Measurements from ENCODE around the gene ANKDD1B. TPM values are rescaled to one million over a fixed set of nuclear protein-coding genes. Genes with fewer than 3 reads are reported as not detected.

Gene ANKDD1B
- total and polyA plus RNA-seq, 2 of the 8 experiments (the other 6 are each of a cell fraction or from before 2014, with no cell fraction given): 0.08 to 0.22 TPM

GRCh38 chr5:75701856-75702255, 90.6 kb downstream of the ANKDD1B start:
- Histone ChIP-seq H3K4me3 (ENCODE audit: extremely low read depth in 1 of 4, insufficient read depth in 2 of 4, low read depth in 3 of 4, low read length in 4 of 4) (no peak overlapping the region), H3K23me2 (ENCODE audit: low read depth, low read length) (no peaks in the 10 kb centered on the region), H3K23ac (ENCODE audit: insufficient read length) (no peak overlapping the region), H2BK20ac (ENCODE audit: low read length) (no peak overlapping the region), H4K8ac (ENCODE audit: extremely low read depth, insufficient read depth, low read length) (no peak overlapping the region), H3K9ac (replicated peaks in 1 of 4; ENCODE audit: extremely low read depth in 1 of 4, low read depth in 3 of 4, low read length in 3 of 4) (no peak overlapping the region), H4K5ac (ENCODE audit: insufficient read length, low read depth, low read length) (no peak overlapping the region), H4K20me1 (replicated peaks in 1 of 2; ENCODE audit: control insufficient read depth in 1 of 2, insufficient read depth in 2 of 2, low read length in 2 of 2) (no peaks in the 10 kb centered on the region), H3K79me2 (ENCODE audit: control insufficient read depth in 1 of 2, insufficient read depth in 2 of 2, low read length in 2 of 2) (no peaks in the 10 kb centered on the region), H2AFZ (ENCODE audit: low read length) (no peak overlapping the region), H3K9me3 (ENCODE audit: insufficient read depth in 2 of 2, low read depth in 1 of 2, low read length in 1 of 2) (no peaks in the 10 kb centered on the region), H3K4me2 (ENCODE audit: insufficient read depth in 1 of 2, low read depth in 2 of 2, low read length in 2 of 2) (no peak overlapping the region), H4K91ac (replicated peaks; ENCODE audit: insufficient read length, low read length) (no peak overlapping the region), H3K4ac (replicated peaks; ENCODE audit: insufficient read length, low read depth, low read length) (no peak overlapping the region), H2AK5ac (ENCODE audit: low read depth, low read length) (no peak overlapping the region), H2BK15ac (ENCODE audit: low read length) (no peak overlapping the region), H3K56ac (replicated peaks; ENCODE audit: insufficient read length, low read depth, low read length) (no peak overlapping the region), H2BK120ac (replicated peaks; ENCODE audit: low read depth, low read length) (no peak overlapping the region), H2BK5ac (ENCODE audit: low read depth, low read length) (no peak overlapping the region), H2BK12ac (ENCODE audit: low read depth, low read length) (no peak overlapping the region), H3K27ac (ENCODE audit: low read depth, low read length) (no peak overlapping the region), H3K27me3 (replicated peaks in 1 of 4; ENCODE audit: control insufficient read depth in 3 of 4, extremely low read depth in 1 of 4, insufficient read depth in 3 of 4, low read length in 3 of 4) (no peaks in the 10 kb centered on the region), H3K14ac (ENCODE audit: insufficient read length) (no peak overlapping the region), H3K36me3 (ENCODE audit: control insufficient read depth in 2 of 4, insufficient read depth in 4 of 4, low read length in 3 of 4) (peaks cover 2 to 18% (median 9%) of the 10 kb centered on the region in 4 experiments; a peak in 7 of 8 replicates), H3K4me1 (replicated peaks in 1 of 4; ENCODE audit: control insufficient read depth in 3 of 4, insufficient read depth in 4 of 4, low read length in 3 of 4) (no peaks in the 10 kb centered on the region), H3K18ac (ENCODE audit: extremely low read depth, low read length) (no peak overlapping the region), H3K79me1 (ENCODE audit: low read depth, low read length) (no peaks in the 10 kb centered on the region)
- WGBS, 2 experiments (ENCODE audit: extremely low coverage in 1 of 2, insufficient coverage in 1 of 2, insufficient read length in 1 of 2, insufficient replicate concordance in 2 of 2, low coverage in 1 of 2, low lambda C conversion rate in 2 of 2, missing lambda C conversion rate in 1 of 2): 93% methylated on average over 4 of the region's 4 CpGs; no CpG with 5 or more reads in 1 of the 2 experiments
- POLR2A ChIA-PET (ENCODE audit: partially characterized antibody): no interaction called here
- DNase-seq (ENCODE audit: low read depth in 1 of 2, low spot score in 2 of 2) (no peak), FAIRE-seq (no peak)
- CTCF ChIA-PET (ENCODE audit: partially characterized antibody): no interaction called here
- no peak for TF ChIP-seq CHD2 (IDR thresholded peaks at IDR 0.05; ENCODE audit: low read length)
- TF ChIP-seq RAD21 (IDR thresholded peaks at IDR 0.05 in 1 of 2, conservative IDR thresholded peaks at IDR 0.05 in 1 of 2; ENCODE audit: low read depth in 2 of 2, low read length in 2 of 2): no peak
- TF ChIP-seq NRF1 (IDR thresholded peaks at IDR 0.05; ENCODE audit: low read depth, low read length): no peak
- no peak for TF ChIP-seq CTCF (IDR thresholded peaks at IDR 0.05; ENCODE audit: control extremely low read depth in 1 of 3, insufficient read depth in 1 of 3, low read depth in 1 of 3, low read length in 3 of 3)
- no peak for TF ChIP-seq EP300 (IDR thresholded peaks at IDR 0.05; ENCODE audit: borderline replicate concordance in 1 of 2, low read depth in 2 of 2, low read length in 2 of 2)
- TF ChIP-seq RFX5 (IDR thresholded peaks at IDR 0.05; ENCODE audit: borderline replicate concordance, low read depth, low read length): no peak
- TF ChIP-seq SUZ12 (IDR thresholded peaks at IDR 0.05; ENCODE audit: low read length): no peak
- TF ChIP-seq CTBP2 (IDR thresholded peaks at IDR 0.05; ENCODE audit: borderline replicate concordance, insufficient read depth, insufficient read length, low read length): no peak
- no peak for TF ChIP-seq ATF3 (IDR thresholded peaks at IDR 0.05; ENCODE audit: insufficient read depth, low read depth, low read length)
- TF ChIP-seq CBX8 (IDR thresholded peaks at IDR 0.05; ENCODE audit: borderline replicate concordance, low read depth, low read length): no peak

Measured in H1 (cell line).